Measurements from ENCODE around the gene VRK1.

VRK1 gene

DNA sequence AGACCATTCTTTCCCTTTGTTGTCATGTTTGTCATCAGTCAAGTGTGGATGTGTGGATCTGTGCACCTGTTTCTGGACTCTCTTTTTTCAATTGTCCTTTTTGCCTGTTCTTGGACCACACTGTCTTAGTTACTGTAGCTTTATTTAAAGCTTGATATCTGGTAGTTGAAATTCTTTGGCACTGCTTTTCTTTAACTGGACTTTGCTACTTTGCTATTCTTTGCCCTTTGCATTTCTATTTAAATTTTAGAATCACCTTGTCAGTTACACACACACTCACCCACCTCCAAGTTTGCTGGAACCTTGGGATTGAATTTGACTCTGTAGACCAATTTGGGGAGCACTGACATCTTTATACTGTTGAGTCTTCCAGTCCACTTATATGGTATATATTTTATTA, 61.5 kb downstream of the VRK1 start (continued):
- TF ChIP-seq ARNTL (CRISPR knock-in tag; IDR thresholded peaks at IDR 0.05; ENCODE audit: borderline replicate concordance, low read depth) (no peak), OSR1 (CRISPR knock-in tag; IDR thresholded peaks at IDR 0.05) (no peak), ZNF565 (CRISPR knock-in tag; conservative IDR thresholded peaks at IDR 0.05; ENCODE audit: low read depth) (no peak), POU6F1 (CRISPR knock-in tag; IDR thresholded peaks at IDR 0.05; ENCODE audit: borderline replicate concordance, low read depth) (no peak)

DNA sequence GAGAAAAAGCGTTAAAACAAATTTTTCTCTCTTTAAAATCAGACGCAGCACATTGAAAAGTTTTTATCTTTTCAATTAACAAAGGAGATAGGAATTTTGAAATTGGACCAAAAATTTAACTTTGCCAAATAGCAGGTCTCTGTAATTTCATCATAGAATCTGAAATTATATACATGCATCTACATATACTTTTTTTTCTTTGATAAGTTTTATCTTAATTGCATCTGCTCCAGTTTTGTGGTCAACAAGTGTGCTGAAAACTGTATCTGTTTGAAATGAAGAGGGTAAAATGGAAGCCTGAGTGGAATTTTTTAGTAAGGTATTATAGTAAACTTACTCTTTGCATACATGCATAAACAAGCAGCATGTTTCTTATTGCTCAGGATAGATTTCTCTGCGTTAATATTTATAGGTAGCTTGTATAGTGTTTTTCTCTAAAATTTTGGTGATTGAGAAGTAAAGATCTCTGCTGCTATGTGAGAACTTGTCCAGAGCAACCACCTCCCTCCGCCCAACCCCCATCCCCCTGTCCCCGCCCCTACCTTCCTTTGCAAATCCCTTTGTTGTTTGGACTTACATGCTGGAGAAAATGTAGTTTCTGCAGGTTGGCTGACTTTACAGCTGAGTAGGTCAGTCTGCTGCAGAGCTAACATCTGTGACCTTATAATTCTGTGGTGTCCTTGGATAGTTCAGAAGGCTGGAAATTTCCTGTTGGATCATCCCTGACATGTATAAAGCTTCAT, 64.6 kb downstream of the VRK1 start:
- ATAC-seq, result no peak
- TF ChIP-seq PPARA (CRISPR knock-in tag; IDR thresholded peaks at IDR 0.05; ENCODE audit: borderline replicate concordance), result no peak
- no peak for TF ChIP-seq TCF4 (CRISPR knock-in tag; IDR thresholded peaks at IDR 0.05; ENCODE audit: borderline replicate concordance)
- no peak for TF ChIP-seq ZFP30 (CRISPR knock-in tag; IDR thresholded peaks at IDR 0.05)
- TF ChIP-seq GLIS3 (CRISPR knock-in tag; IDR thresholded peaks at IDR 0.05), result no peak
- TF ChIP-seq RARB (CRISPR knock-in tag; IDR thresholded peaks at IDR 0.05), result no peak
- no peak for TF ChIP-seq OSR1 (CRISPR knock-in tag; IDR thresholded peaks at IDR 0.05)
- no peak for TF ChIP-seq ARNTL (CRISPR knock-in tag; IDR thresholded peaks at IDR 0.05; ENCODE audit: borderline replicate concordance, low read depth)
- no peak for TF ChIP-seq ZNF70 (CRISPR knock-in tag; IDR thresholded peaks at IDR 0.05)
- no peak for TF ChIP-seq TOX (CRISPR knock-in tag; IDR thresholded peaks at IDR 0.05; ENCODE audit: borderline replicate concordance)
- TF ChIP-seq CSDC2 (CRISPR knock-in tag; IDR thresholded peaks at IDR 0.05), result no peak
- TF ChIP-seq ZC3H10 (CRISPR knock-in tag; IDR thresholded peaks at IDR 0.05), result no peak

- TF ChIP-seq SNAI2 (CRISPR knock-in tag; IDR thresholded peaks at IDR 0.05) (no peak), OSR1 (CRISPR knock-in tag; IDR thresholded peaks at IDR 0.05) (no peak), TSHZ2 (CRISPR knock-in tag; IDR thresholded peaks at IDR 0.05) (no peak), CSDC2 (CRISPR knock-in tag; IDR thresholded peaks at IDR 0.05) (no peak), ZNF565 (CRISPR knock-in tag; conservative IDR thresholded peaks at IDR 0.05; ENCODE audit: low read depth) (no peak), ZNF70 (CRISPR knock-in tag; IDR thresholded peaks at IDR 0.05) (no peak)
- ATAC-seq, result no peak
Measured at GRCh38 chr14:96863327-96863985, 66.3 kb downstream of the VRK1 start.

- TF ChIP-seq ZNF565 (CRISPR knock-in tag; conservative IDR thresholded peaks at IDR 0.05; ENCODE audit: low read depth) (no peak), ZNF70 (CRISPR knock-in tag; IDR thresholded peaks at IDR 0.05) (no peak), ARNTL (CRISPR knock-in tag; IDR thresholded peaks at IDR 0.05; ENCODE audit: borderline replicate concordance, low read depth) (no peak), OSR1 (CRISPR knock-in tag; IDR thresholded peaks at IDR 0.05) (no peak), PPARA (CRISPR knock-in tag; IDR thresholded peaks at IDR 0.05; ENCODE audit: borderline replicate concordance) (no peak), ZFP30 (CRISPR knock-in tag; IDR thresholded peaks at IDR 0.05) (no peak), BACH2 (CRISPR knock-in tag; IDR thresholded peaks at IDR 0.05; ENCODE audit: borderline replicate concordance) (no peak), ESRRG (CRISPR knock-in tag; IDR thresholded peaks at IDR 0.05) (no peak), POU6F1 (CRISPR knock-in tag; IDR thresholded peaks at IDR 0.05; ENCODE audit: borderline replicate concordance, low read depth) (no peak), TSHZ2 (CRISPR knock-in tag; IDR thresholded peaks at IDR 0.05) (no peak), ZFP3 (CRISPR knock-in tag; IDR thresholded peaks at IDR 0.05) (no peak)
- TF ChIP-seq, protein P1, sequence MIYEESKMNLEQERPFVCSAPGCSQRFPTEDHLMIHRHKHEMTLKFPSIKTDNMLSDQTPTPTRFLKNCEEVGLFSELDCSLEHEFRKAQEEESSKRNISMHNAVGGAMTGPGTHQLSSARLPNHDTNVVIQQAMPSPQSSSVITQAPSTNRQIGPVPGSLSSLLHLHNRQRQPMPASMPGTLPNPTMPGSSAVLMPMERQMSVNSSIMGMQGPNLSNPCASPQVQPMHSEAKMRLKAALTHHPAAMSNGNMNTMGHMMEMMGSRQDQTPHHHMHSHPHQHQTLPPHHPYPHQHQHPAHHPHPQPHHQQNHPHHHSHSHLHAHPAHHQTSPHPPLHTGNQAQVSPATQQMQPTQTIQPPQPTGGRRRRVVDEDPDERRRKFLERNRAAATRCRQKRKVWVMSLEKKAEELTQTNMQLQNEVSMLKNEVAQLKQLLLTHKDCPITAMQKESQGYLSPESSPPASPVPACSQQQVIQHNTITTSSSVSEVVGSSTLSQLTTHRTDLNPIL (CRISPR knock-in tag; IDR thresholded peaks at IDR 0.05; ENCODE audit: low read depth), result no peak
- no peak for ATAC-seq
Measured at GRCh38 chr14:96863986-96864330, 66.8 kb downstream of the VRK1 start.

Data from SK-N-SH treated with all-trans-retinoic acid at 6 μM for 48 hours (cell line).